Gastrocnemius medialis (tissue), 4 donors: ENCODE measurements around the gene FEM1A. TPM values are rescaled to one million over a fixed set of nuclear protein-coding genes. Genes with fewer than 3 reads are reported as not detected.

Experiments used
- ATAC-seq, 2 donors: fragments of 150-250 bp; one replicate each; pipeline ENCODE4 v1.9.1; 2016
- DNase-seq, 2 donors: peaks; one replicate each; pipeline ENCODE4 v3.0.0-alpha.2; 2019
- H3K27ac ChIP-seq, 4 donors: fragments of 200-600 bp; sonication (generic); 1 replicate in 1 of 4; 2 replicates in 3 of 4; pipeline ENCODE4 v1.5.1; 2016 to 2018; ENCODE audit warnings: mild to moderate bottlenecking in 2 of 4, moderate library complexity in 1 of 4
- H3K27me3 ChIP-seq, 3 donors: fragments of 200-600 bp; sonication (generic) in 2 of 3; 1 replicate in 1 of 3; 2 replicates in 2 of 3; pipeline versions ENCODE4 v1.5.1 to v1.6.0; 2016 to 2019; ENCODE audit warnings: mild to moderate bottlenecking in 1 of 3, moderate library complexity in 1 of 3
- H3K36me3 ChIP-seq, 2 donors: fragments of 200-600 bp; sonication (generic) in 1 of 2; one replicate each; pipeline ENCODE4 v1.5.1; 2017 to 2018
- H3K4me1 ChIP-seq, 2 donors: fragments of 200-600 bp; sonication (generic) in 1 of 2; one replicate each; pipeline ENCODE4 v1.5.1; 2016 to 2017; ENCODE audit warnings: mild to moderate bottlenecking in 2 of 2
- H3K4me3 ChIP-seq, 4 donors: fragments of 200-600 bp; sonication (generic) in 3 of 4; 1 replicate in 1 of 4; 2 replicates in 3 of 4; pipeline ENCODE4 v1.5.1; 2016 to 2019; ENCODE audit warnings: mild to moderate bottlenecking in 2 of 4
- H3K9me3 ChIP-seq, 3 donors: fragments of 200-600 bp; sonication (generic) in 2 of 3; 1 replicate in 1 of 3; 2 replicates in 2 of 3; pipeline ENCODE4 v1.5.1; 2016 to 2019
- CTCF ChIP-seq, 5 experiments: fragments of 450-650 bp in 3 of 5; fragments of 200-600 bp in 2 of 5; sonication (generic) in 2 of 5; IDR thresholded peaks in 4 of 5; conservative IDR thresholded peaks in 1 of 5; 1 replicate in 4 of 5; 2 replicates in 1 of 5; pipeline ENCODE4 v1.5.1; 2016 to 2019; ENCODE audit warnings: antibody characterized with exemption in 5 of 5, mild to moderate bottlenecking in 3 of 5, moderate library complexity in 3 of 5
- POLR2A ChIP-seq, 2 donors: fragments of 450-650 bp; IDR thresholded peaks; one replicate each; pipeline ENCODE4 v1.6.1; 2017; ENCODE audit warnings: antibody characterized with exemption in 2 of 2, mild to moderate bottlenecking in 2 of 2, moderate library complexity in 2 of 2
- in situ Hi-C, 4 donors: fragments of 200-750 bp; cut with MboI; loops; one replicate each; pipeline versions ENCODE4 v1.15.0 to v1.8.0; 2017; ENCODE audit warnings: low sequenced_read_pairs in 4 of 4
- intact Hi-C: fragments of 100-400 bp; cut with DNase I; formaldehyde crosslinking; loops from one replicate; pipeline ENCODE4 v1.15.1; 2023; ENCODE audit warnings: low total_unique reads
- total RNA-seq, 4 donors: library from RNA; depleted of rRNA; stranded (reverse); fragments of >200 nt; gene quantifications; one replicate each; pipeline versions ENCODE4 v1.1.0 to v1.2.3, GENCODE V29; 2016

Gene FEM1A
- total RNA-seq, 4 donors from 2014 or later, result 246 to 360 (median 300) TPM

GRCh38 chr19:4759388-4760284, 31.9 kb upstream of the FEM1A start:
- DNase-seq (peak; percentile 63 to 64), ATAC-seq (peak; percentile 74 to 76)
- Histone ChIP-seq H3K27ac (no peak overlapping the region), H3K4me1 (peaks cover 6 to 10% of the 10 kb centered on the region in 2 donors), H3K4me3 (peak overlapping the region; percentile 40 to 53 (median 43)), H3K27me3 (peaks cover 0 to 17% (median 8%) of the 10 kb centered on the region in 3 donors), H3K9me3 (no peaks in the 10 kb centered on the region), H3K36me3 (no peaks in the 10 kb centered on the region)
- no peak for TF ChIP-seq POLR2A (IDR thresholded peaks at IDR 0.05)
- in situ Hi-C loops, result no loop called here
- intact Hi-C loops, result no loop called here

DNA sequence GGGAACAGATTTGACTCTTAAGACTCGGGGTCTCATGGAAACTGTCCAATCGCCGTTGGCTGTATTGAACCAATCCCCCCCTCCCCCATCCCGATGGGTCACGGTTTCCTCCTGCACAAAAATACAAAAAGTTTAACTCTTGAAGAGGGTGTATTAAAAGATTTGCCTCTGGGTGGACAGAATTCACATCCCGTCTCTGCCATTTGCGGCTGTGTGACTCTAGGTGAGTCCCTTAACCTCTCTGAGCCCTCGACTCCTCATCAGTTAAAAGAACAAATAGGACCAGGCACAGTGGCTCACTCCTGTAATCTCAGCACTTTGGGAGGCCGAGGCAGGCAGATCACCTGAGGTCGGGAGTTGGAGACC, 31.3 kb upstream of the FEM1A start:
- ATAC-seq (no peak), DNase-seq (no peak)
- Histone ChIP-seq H3K27ac (no peak overlapping the region), H3K4me1 (peaks cover 6 to 10% of the 10 kb centered on the region in 2 donors), H3K9me3 (no peaks in the 10 kb centered on the region), H3K36me3 (no peaks in the 10 kb centered on the region), H3K27me3 (peaks cover 0 to 17% (median 8%) of the 10 kb centered on the region in 3 donors), H3K4me3 (peak overlapping the region; percentile 40 to 53 (median 43))
- in situ Hi-C loops (no loop called here), intact Hi-C loops (no loop called here)
- TF ChIP-seq POLR2A (IDR thresholded peaks at IDR 0.05) (no peak), CTCF (IDR thresholded peaks at IDR 0.05 in 4 of 5, conservative IDR thresholded peaks at IDR 0.05 in 1 of 5) (no peak)

DNA sequence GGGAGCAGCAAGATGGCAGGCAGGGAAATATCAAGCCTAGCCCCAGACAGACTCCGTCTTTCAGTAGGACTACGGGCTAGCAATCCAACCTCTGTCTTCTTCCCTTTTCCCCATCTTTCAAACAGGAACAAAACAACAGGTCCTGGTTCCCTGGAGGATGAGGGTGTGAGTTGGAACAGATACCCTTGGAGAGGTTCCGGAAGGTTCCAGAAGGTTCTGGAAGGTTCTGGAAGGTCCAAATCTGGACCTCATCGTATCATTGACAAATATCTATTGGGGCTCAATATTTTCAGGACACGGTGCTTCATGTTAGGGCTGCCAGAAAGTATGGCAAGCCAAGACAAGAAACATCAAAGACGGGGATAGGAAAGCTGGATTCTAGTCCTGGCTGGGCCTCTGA, 28.5 kb upstream of the FEM1A start:
- Histone ChIP-seq H3K36me3 (no peaks in the 10 kb centered on the region), H3K4me1 (peaks cover 6 to 10% of the 10 kb centered on the region in 2 donors), H3K9me3 (no peaks in the 10 kb centered on the region), H3K27me3 (peaks cover 0 to 17% (median 8%) of the 10 kb centered on the region in 3 donors), H3K4me3 (no peak overlapping the region), H3K27ac (no peak overlapping the region)
- TF ChIP-seq POLR2A (IDR thresholded peaks at IDR 0.05), result no peak
- TF ChIP-seq CTCF (IDR thresholded peaks at IDR 0.05 in 4 of 5, conservative IDR thresholded peaks at IDR 0.05 in 1 of 5), result no peak
- in situ Hi-C loops (no loop called here), intact Hi-C loops (no loop called here)
- DNase-seq (no peak), ATAC-seq (no peak)

- peaks cover 6 to 10% of the 10 kb centered on the region in 2 donors for H3K4me1 ChIP-seq
- no peaks in the 10 kb centered on the region for H3K36me3 ChIP-seq
- H3K27me3 ChIP-seq, result peaks cover 0 to 17% (median 8%) of the 10 kb centered on the region in 3 donors
- ATAC-seq (no peak), DNase-seq (no peak)
- H3K27ac ChIP-seq, result no peak overlapping the region
- no peak overlapping the region for H3K4me3 ChIP-seq
- intact Hi-C loops (no loop called here), in situ Hi-C loops (no loop called here)
- TF ChIP-seq CTCF (IDR thresholded peaks at IDR 0.05 in 4 of 5, conservative IDR thresholded peaks at IDR 0.05 in 1 of 5) (no peak), POLR2A (IDR thresholded peaks at IDR 0.05) (no peak)
- no peaks in the 10 kb centered on the region for H3K9me3 ChIP-seq
These were observed 27.2 kb upstream of the FEM1A start for GRCh38 chr19:4764393-4764660.

DNA sequence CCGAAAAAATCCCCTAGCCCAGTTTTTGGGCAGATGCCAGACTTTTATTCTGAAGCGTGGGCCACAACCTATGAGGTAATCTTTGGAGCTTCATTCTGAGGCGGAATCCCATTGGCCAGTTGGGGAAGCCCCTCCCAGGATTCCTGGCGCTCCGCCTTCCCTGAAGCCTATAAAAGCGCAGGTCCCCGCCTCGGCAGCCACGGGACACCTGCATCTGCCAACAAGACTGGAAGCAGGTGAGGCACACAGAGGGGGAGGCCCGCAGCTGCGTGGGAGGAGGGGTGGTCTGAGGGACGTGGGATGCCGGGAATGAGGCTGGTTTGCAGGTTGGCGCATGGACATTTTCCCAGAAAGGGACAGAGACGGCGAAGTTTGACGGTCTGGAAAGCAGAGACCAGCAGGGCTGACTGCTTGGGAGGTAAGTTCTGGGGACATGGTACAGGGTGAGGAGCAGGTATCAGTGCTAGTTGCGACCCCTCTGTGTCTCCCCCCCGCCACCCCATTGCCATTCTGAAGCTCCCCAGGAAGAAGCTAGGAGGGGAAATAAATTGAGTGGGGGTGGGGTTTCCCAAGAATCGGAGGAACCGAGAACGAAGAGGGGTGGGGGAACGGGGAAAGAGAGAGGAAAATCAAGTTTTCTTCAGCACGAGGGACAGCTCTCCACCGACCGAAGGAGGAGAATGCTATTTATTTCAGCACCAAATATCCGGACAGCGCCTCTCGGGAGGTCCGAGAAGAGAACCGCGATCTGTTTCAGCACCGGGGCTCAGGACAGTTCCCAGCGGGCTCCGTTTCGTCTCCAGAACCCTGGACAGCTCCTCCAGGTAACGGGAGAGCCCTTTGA, 22.4 kb upstream of the FEM1A start:
- H3K4me3 ChIP-seq, result no peak overlapping the region
- ATAC-seq (peak; percentile 76 to 84), DNase-seq (peak; percentile 57 to 68)
- intact Hi-C loops, result no loop called here
- no peak overlapping the region for H3K27ac ChIP-seq
- TF ChIP-seq POLR2A (IDR thresholded peaks at IDR 0.05) (no peak), CTCF (IDR thresholded peaks at IDR 0.05 in 4 of 5, conservative IDR thresholded peaks at IDR 0.05 in 1 of 5) (no peak)
- H3K9me3 ChIP-seq, result no peaks in the 10 kb centered on the region
- in situ Hi-C loops, result no loop called here
- no peaks in the 10 kb centered on the region for H3K4me1 ChIP-seq
- H3K27me3 ChIP-seq, result no peaks in the 10 kb centered on the region
- H3K36me3 ChIP-seq, result no peaks in the 10 kb centered on the region
